WTC11 (cell line): Measurements from ENCODE around the gene HRH3. TPM values are rescaled to one million over a fixed set of nuclear protein-coding genes. Genes with fewer than 3 reads are reported as not detected.

Experiments used
- ATAC-seq: fragments of 200-7000 bp; cut with Tn5 transposase; 2 replicates; pipeline ENCODE4 v1.10.0; 2021; ENCODE audit warnings: mild to moderate bottlenecking, moderate library complexity
- CTCF ChIA-PET: fragments of 300-600 bp; sonication (Branson Sonifier 250); formaldehyde crosslinking; loops from one replicate; lab custom pipeline; 2021; ENCODE audit warnings: antibody characterized with exemption; lab: Charles Lee
- POLR2A ChIA-PET: fragments of 350-600 bp; sonication (Branson Sonifier 250); formaldehyde crosslinking; loops from one replicate; lab custom pipeline; 2021; ENCODE audit warnings: antibody characterized with exemption; lab: Charles Lee
- DNase-seq: peaks from one replicate; pipeline ENCODE4 v3.0.0; 2021; ENCODE audit warnings: low spot score
- H3K27ac Mint-ChIP-seq: 2 replicates; pipeline ENCODE4 v1.8.0; 2021; ENCODE audit warnings: mixed read lengths
- H3K27me3 Mint-ChIP-seq: 2 replicates; pipeline ENCODE4 v1.8.0; 2021; ENCODE audit warnings: low read depth, mild to moderate bottlenecking, moderate library complexity, mixed read lengths
- H3K36me3 Mint-ChIP-seq: 2 replicates; pipeline ENCODE4 v1.8.0; 2021; ENCODE audit warnings: mixed read lengths
- H3K4me1 Mint-ChIP-seq: 2 replicates; pipeline ENCODE4 v1.8.0; 2022; ENCODE audit warnings: mixed read lengths
- H3K4me3 Mint-ChIP-seq: 2 replicates; pipeline ENCODE4 v1.8.0; 2021; ENCODE audit warnings: mild to moderate bottlenecking, moderate library complexity, mixed read lengths
- H3K9me3 Mint-ChIP-seq: 2 replicates; pipeline ENCODE4 v1.8.0; 2021; ENCODE audit warnings: mixed read lengths
- ATF2 ChIP-seq: sonication (generic); formaldehyde crosslinking; IDR thresholded peaks from 2 replicates; pipeline ENCODE4 v1.8.1; 2022; ENCODE audit warnings: low read depth, missing genetic modification reagents, borderline replicate concordance
- CREM ChIP-seq: sonication (generic); formaldehyde crosslinking; IDR thresholded peaks from 2 replicates; pipeline ENCODE4 v1.8.1; 2022; ENCODE audit warnings: mild to moderate bottlenecking, missing genetic modification reagents, moderate library complexity
- FOXK1 ChIP-seq: sonication (generic); formaldehyde crosslinking; IDR thresholded peaks from 2 replicates; pipeline ENCODE4 v1.8.0; 2022; ENCODE audit warnings: mild to moderate bottlenecking, moderate library complexity, missing genetic modification reagents
- FOXP1 ChIP-seq: sonication (generic); formaldehyde crosslinking; IDR thresholded peaks from 2 replicates; pipeline ENCODE4 v1.8.0; 2022; ENCODE audit warnings: missing genetic modification reagents, mild to moderate bottlenecking, moderate library complexity, borderline replicate concordance
- NFATC4 ChIP-seq: fragments of 250-450 bp; sonication (Bioruptor Pico); IDR thresholded peaks from 2 replicates; pipeline ENCODE4 v1.9.0; 2021; ENCODE audit warnings: mild to moderate bottlenecking
- PREB ChIP-seq: sonication (generic); formaldehyde crosslinking; IDR thresholded peaks from 2 replicates; pipeline ENCODE4 v1.8.1; 2022; ENCODE audit warnings: mild to moderate bottlenecking, missing genetic modification reagents, moderate library complexity, borderline replicate concordance
- SMAD4 ChIP-seq: sonication (generic); formaldehyde crosslinking; IDR thresholded peaks from 2 replicates; pipeline ENCODE4 v1.8.0; 2022; ENCODE audit warnings: mild to moderate bottlenecking, missing genetic modification reagents
- STAT6 ChIP-seq: sonication (generic); formaldehyde crosslinking; conservative IDR thresholded peaks from 2 replicates; pipeline ENCODE4 v1.8.1; 2023; ENCODE audit warnings: mild to moderate bottlenecking, low read depth, missing genetic modification reagents, moderate library complexity
- ZBTB21 ChIP-seq: sonication (generic); formaldehyde crosslinking; IDR thresholded peaks from 2 replicates; pipeline ENCODE4 v1.8.1; 2023; ENCODE audit warnings: mild to moderate bottlenecking, missing genetic modification reagents, borderline replicate concordance
- ZNF232 ChIP-seq: sonication (generic); formaldehyde crosslinking; IDR thresholded peaks from 2 replicates; pipeline ENCODE4 v1.8.0; 2022; ENCODE audit warnings: mild to moderate bottlenecking, missing genetic modification reagents
- ZNF416 ChIP-seq: fragments of 250-450 bp; sonication (Bioruptor Pico); IDR thresholded peaks from 2 replicates; pipeline ENCODE4 v1.9.0; 2021; ENCODE audit warnings: mild to moderate bottlenecking, inconsistent platforms
- ZNF423 ChIP-seq: fragments of 250-450 bp; sonication (Bioruptor Pico); IDR thresholded peaks from 2 replicates; pipeline ENCODE4 v2.1.2; 2022; ENCODE audit warnings: mild to moderate bottlenecking, moderate library complexity
- ZNF671 ChIP-seq: fragments of 250-450 bp; sonication (Bioruptor Pico); IDR thresholded peaks from 2 replicates; pipeline ENCODE4 v1.8.0; 2021; ENCODE audit warnings: mild to moderate bottlenecking
- total RNA-seq: library from RNA; stranded (reverse); gene quantifications from 3 replicates; pipeline ENCODE4 v1.2.3, GENCODE V29; 2021
- TF ChIP-seq, protein P1 (sequence below): fragments of 250-450 bp; sonication (Bioruptor Pico); IDR thresholded peaks from 2 replicates; pipeline ENCODE4 v1.8.0; 2021; ENCODE audit warnings: mild to moderate bottlenecking
- TF ChIP-seq, protein P2 (sequence below): sonication (generic); formaldehyde crosslinking; IDR thresholded peaks from 2 replicates; pipeline ENCODE4 v1.8.1; 2023; ENCODE audit warnings: mild to moderate bottlenecking, missing genetic modification reagents, borderline replicate concordance
- TF ChIP-seq, protein P3 (sequence below): sonication (generic); formaldehyde crosslinking; IDR thresholded peaks from 2 replicates; pipeline ENCODE4 v1.8.0; 2022; ENCODE audit warnings: mild to moderate bottlenecking, missing genetic modification reagents
- TF ChIP-seq, protein P4 (sequence below): sonication (generic); formaldehyde crosslinking; IDR thresholded peaks from 2 replicates; pipeline ENCODE4 v1.8.0; 2023; ENCODE audit warnings: missing genetic modification reagents

HRH3 gene
- total RNA-seq, 1 experiment from 2014 or later = 3.3 TPM

GRCh38 chr20:62206388-62206775 lies 13.7 kb downstream of the HRH3 start:
- Mint-ChIP-seq H3K4me1 (peaks cover 3% of the 10 kb centered on the region; the same call in 1 of the 2 replicates), H3K27ac (no peak overlapping the region), H3K9me3 (no peaks in the 10 kb centered on the region), H3K36me3 (peaks cover 16% of the 10 kb centered on the region), H3K27me3 (no peaks in the 10 kb centered on the region), H3K4me3 (no peak overlapping the region)
- ATAC-seq = no peak
- TF ChIP-seq ZBTB21 (no peak), ZNF416 (CRISPR knock-in tag) (no peak), ZNF671 (CRISPR knock-in tag) (no peak), FOXP1 (CRISPR knock-in tag) (no peak), ZNF423 (CRISPR knock-in tag) (no peak), STAT6 (CRISPR knock-in tag) (no peak)
- TF ChIP-seq, protein P1, sequence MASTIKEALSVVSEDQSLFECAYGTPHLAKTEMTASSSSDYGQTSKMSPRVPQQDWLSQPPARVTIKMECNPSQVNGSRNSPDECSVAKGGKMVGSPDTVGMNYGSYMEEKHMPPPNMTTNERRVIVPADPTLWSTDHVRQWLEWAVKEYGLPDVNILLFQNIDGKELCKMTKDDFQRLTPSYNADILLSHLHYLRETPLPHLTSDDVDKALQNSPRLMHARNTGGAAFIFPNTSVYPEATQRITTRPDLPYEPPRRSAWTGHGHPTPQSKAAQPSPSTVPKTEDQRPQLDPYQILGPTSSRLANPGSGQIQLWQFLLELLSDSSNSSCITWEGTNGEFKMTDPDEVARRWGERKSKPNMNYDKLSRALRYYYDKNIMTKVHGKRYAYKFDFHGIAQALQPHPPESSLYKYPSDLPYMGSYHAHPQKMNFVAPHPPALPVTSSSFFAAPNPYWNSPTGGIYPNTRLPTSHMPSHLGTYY = no peak
- TF ChIP-seq, protein P2, sequence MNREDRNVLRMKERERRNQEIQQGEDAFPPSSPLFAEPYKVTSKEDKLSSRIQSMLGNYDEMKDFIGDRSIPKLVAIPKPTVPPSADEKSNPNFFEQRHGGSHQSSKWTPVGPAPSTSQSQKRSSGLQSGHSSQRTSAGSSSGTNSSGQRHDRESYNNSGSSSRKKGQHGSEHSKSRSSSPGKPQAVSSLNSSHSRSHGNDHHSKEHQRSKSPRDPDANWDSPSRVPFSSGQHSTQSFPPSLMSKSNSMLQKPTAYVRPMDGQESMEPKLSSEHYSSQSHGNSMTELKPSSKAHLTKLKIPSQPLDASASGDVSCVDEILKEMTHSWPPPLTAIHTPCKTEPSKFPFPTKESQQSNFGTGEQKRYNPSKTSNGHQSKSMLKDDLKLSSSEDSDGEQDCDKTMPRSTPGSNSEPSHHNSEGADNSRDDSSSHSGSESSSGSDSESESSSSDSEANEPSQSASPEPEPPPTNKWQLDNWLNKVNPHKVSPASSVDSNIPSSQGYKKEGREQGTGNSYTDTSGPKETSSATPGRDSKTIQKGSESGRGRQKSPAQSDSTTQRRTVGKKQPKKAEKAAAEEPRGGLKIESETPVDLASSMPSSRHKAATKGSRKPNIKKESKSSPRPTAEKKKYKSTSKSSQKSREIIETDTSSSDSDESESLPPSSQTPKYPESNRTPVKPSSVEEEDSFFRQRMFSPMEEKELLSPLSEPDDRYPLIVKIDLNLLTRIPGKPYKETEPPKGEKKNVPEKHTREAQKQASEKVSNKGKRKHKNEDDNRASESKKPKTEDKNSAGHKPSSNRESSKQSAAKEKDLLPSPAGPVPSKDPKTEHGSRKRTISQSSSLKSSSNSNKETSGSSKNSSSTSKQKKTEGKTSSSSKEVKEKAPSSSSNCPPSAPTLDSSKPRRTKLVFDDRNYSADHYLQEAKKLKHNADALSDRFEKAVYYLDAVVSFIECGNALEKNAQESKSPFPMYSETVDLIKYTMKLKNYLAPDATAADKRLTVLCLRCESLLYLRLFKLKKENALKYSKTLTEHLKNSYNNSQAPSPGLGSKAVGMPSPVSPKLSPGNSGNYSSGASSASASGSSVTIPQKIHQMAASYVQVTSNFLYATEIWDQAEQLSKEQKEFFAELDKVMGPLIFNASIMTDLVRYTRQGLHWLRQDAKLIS (CRISPR knock-in tag) = no peak
- TF ChIP-seq, protein P3, sequence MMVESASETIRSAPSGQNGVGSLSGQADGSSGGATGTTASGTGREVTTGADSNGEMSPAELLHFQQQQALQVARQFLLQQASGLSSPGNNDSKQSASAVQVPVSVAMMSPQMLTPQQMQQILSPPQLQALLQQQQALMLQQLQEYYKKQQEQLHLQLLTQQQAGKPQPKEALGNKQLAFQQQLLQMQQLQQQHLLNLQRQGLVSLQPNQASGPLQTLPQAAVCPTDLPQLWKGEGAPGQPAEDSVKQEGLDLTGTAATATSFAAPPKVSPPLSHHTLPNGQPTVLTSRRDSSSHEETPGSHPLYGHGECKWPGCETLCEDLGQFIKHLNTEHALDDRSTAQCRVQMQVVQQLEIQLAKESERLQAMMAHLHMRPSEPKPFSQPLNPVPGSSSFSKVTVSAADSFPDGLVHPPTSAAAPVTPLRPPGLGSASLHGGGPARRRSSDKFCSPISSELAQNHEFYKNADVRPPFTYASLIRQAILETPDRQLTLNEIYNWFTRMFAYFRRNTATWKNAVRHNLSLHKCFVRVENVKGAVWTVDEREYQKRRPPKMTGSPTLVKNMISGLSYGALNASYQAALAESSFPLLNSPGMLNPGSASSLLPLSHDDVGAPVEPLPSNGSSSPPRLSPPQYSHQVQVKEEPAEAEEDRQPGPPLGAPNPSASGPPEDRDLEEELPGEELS (CRISPR knock-in tag) = no peak
- no peak for DNase-seq
- ChIA-PET POLR2A (interaction anchor here (0.5 kb wide), 1 partner anchor 17 kb away, joined by 4 read pairs; no protein-coding TSS in a partner anchor), CTCF (interaction anchor here (0.6 kb wide), 2 partner anchors 266 to 773 kb away, joined by 4 read pairs; no protein-coding TSS in a partner anchor)

DNA sequence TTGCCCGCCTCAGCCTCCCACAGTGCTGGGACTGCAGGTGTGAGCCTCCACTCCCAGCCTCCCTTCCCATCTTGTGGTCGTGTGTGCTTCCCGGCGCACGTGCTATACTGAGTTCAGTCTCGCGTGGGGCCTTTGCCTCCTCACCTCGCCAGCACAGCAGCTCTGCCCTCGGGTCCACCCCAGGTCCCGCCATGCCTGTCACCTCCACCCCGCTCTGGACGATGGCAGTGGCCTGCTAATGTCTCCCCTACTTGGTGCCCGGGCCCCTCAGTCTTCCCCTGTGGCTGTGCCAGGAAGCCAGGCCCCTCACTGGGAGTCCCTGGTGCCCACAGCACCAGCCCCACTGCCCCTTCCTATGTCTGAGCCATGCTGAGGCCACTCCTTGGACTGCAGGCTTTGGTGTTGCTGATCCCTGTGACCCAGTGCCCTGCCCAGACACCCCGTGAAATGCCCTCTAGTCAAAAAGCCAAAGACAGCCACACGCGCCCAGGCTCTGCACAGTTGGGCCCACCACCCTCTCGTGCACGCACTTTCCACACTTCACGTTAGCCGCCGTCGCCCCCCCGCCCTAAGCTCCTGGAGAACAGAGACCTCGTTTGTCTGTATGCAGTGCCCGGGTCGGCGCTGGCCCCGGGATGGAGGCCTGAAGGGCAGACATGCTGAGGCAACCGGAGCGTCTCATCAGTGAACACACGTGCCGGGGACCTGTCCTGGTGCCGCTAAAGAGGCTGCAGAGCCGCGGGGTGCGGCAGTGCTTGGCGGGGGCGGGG lies 14.3 kb downstream of the HRH3 start:
- ATAC-seq (no peak), DNase-seq (no peak)
- no peaks in the 10 kb centered on the region for H3K9me3 Mint-ChIP-seq
- H3K27ac Mint-ChIP-seq = no peak overlapping the region
- no peaks in the 10 kb centered on the region for H3K27me3 Mint-ChIP-seq
- CTCF ChIA-PET = no interaction called here
- POLR2A ChIA-PET = interaction anchor here (0.5 kb wide), 1 partner anchor 17 kb away, joined by 4 read pairs; no protein-coding TSS in a partner anchor
- peaks cover 17% of the 10 kb centered on the region for H3K36me3 Mint-ChIP-seq
- H3K4me1 Mint-ChIP-seq = peaks cover 3% of the 10 kb centered on the region; the same call in 1 of the 2 replicates
- no peak overlapping the region for H3K4me3 Mint-ChIP-seq
- TF ChIP-seq ZNF232 (CRISPR knock-in tag) (no peak), PREB (CRISPR knock-in tag) (no peak), FOXK1 (CRISPR knock-in tag) (no peak), ATF2 (no peak), SMAD4 (no peak), STAT6 (CRISPR knock-in tag) (no peak), NFATC4 (CRISPR knock-in tag) (no peak), CREM (CRISPR knock-in tag) (no peak)
- TF ChIP-seq, protein P4, sequence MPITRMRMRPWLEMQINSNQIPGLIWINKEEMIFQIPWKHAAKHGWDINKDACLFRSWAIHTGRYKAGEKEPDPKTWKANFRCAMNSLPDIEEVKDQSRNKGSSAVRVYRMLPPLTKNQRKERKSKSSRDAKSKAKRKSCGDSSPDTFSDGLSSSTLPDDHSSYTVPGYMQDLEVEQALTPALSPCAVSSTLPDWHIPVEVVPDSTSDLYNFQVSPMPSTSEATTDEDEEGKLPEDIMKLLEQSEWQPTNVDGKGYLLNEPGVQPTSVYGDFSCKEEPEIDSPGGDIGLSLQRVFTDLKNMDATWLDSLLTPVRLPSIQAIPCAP = no peak
